ENCODE measurements around the gene HPCA.

DNA sequence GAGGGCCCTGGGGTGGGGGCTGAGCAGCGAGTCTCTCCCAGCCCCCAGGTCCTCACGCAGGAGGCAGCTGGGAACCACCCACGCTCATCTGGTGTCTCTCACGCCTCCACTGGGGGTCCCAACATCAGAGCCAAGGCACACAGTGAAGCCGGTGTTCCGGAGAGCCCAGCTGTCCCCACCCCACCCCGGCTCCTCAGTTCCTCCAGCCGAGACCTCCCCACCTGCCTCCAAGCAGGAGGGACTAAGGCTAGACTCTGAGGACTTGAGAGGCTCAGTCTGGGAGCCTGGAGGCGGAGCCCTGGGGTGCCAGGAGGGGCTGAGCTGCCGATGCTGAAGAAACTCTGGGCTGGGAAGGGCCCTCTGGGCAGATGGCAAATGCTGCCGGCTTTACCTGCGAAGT, 1.6 kb upstream of the HPCA start:
- TF ChIP-seq, protein P1, sequence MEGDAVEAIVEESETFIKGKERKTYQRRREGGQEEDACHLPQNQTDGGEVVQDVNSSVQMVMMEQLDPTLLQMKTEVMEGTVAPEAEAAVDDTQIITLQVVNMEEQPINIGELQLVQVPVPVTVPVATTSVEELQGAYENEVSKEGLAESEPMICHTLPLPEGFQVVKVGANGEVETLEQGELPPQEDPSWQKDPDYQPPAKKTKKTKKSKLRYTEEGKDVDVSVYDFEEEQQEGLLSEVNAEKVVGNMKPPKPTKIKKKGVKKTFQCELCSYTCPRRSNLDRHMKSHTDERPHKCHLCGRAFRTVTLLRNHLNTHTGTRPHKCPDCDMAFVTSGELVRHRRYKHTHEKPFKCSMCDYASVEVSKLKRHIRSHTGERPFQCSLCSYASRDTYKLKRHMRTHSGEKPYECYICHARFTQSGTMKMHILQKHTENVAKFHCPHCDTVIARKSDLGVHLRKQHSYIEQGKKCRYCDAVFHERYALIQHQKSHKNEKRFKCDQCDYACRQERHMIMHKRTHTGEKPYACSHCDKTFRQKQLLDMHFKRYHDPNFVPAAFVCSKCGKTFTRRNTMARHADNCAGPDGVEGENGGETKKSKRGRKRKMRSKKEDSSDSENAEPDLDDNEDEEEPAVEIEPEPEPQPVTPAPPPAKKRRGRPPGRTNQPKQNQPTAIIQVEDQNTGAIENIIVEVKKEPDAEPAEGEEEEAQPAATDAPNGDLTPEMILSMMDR (IDR thresholded peaks at IDR 0.05; ENCODE audit: insufficient read depth, low read depth, low read length): no peak
- TF ChIP-seq EZH2 (IDR thresholded peaks at IDR 0.05; ENCODE audit: insufficient read depth, low read length): no peak
